ENCODE results near the gene BCAP29. TPM values are rescaled to one million over a fixed set of nuclear protein-coding genes. Genes with fewer than 3 reads are reported as not detected.

BCAP29 gene
- total and polyA plus RNA-seq, 9 of the 15 experiments (the other 6 are each of a cell fraction or from before 2014, with no cell fraction given): 63.4 to 137 (median 79.7) TPM

DNA sequence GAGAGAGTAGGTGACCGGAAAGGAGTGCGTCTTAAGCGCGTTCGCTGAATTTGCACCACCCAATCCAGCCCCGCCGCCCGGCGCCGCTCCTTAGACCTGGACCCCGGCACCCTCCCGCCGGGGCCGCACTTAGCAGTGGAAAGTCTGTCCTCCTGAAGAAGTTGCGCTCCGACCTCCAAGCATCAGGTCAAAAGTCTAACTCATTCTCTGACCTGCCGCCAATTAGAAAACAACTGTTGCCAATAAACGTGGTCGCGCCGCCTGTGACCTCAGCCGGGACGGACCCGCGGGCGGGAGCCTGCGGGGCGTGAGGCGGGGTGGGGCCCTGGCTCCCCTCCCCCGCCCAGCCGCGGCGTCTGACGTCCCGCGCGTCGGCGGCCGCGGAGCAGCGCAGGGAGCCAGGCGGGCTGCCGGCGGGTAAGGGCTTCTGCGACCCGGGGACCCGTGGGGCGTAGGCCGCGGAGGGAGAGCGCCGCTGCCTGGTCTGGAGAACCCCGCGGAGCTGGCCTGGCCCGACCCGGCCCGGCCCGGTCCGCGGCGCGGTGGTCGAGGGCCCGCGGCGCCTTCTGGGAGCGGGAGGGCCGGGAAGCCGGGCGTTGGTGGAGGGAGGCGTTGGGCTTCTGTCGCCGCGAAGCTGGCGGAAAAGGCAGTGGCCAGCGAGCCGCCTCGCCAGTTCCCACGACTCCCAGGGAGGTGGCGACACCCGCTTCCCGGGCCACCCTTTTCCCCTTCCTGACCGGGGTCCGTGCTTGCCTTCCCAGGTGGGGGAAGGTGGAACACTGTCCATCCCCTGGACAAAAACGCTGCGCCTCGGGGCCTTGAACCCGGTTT is at the start of gene BCAP29 (continued):
- TF ChIP-seq, protein P1, sequence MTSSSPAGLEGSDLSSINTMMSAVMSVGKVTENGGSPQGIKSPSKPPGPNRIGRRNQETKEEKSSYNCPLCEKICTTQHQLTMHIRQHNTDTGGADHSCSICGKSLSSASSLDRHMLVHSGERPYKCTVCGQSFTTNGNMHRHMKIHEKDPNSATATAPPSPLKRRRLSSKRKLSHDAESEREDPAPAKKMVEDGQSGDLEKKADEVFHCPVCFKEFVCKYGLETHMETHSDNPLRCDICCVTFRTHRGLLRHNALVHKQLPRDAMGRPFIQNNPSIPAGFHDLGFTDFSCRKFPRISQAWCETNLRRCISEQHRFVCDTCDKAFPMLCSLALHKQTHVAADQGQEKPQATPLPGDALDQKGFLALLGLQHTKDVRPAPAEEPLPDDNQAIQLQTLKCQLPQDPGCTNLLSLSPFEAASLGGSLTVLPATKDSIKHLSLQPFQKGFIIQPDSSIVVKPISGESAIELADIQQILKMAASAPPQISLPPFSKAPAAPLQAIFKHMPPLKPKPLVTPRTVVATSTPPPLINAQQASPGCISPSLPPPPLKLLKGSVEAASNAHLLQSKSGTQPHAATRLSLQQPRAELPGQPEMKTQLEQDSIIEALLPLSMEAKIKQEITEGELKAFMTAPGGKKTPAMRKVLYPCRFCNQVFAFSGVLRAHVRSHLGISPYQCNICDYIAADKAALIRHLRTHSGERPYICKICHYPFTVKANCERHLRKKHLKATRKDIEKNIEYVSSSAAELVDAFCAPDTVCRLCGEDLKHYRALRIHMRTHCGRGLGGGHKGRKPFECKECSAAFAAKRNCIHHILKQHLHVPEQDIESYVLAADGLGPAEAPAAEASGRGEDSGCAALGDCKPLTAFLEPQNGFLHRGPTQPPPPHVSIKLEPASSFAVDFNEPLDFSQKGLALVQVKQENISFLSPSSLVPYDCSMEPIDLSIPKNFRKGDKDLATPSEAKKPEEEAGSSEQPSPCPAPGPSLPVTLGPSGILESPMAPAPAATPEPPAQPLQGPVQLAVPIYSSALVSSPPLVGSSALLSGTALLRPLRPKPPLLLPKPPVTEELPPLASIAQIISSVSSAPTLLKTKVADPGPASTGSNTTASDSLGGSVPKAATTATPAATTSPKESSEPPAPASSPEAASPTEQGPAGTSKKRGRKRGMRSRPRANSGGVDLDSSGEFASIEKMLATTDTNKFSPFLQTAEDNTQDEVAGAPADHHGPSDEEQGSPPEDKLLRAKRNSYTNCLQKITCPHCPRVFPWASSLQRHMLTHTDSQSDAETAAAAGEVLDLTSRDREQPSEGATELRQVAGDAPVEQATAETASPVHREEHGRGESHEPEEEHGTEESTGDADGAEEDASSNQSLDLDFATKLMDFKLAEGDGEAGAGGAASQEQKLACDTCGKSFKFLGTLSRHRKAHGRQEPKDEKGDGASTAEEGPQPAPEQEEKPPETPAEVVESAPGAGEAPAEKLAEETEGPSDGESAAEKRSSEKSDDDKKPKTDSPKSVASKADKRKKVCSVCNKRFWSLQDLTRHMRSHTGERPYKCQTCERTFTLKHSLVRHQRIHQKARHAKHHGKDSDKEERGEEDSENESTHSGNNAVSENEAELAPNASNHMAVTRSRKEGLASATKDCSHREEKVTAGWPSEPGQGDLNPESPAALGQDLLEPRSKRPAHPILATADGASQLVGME (CRISPR knock-in tag; IDR thresholded peaks at IDR 0.05): 0 out of 2 replicates have a peak, but pooled peaks have one; percentile 58
- TF ChIP-seq PCBP1 (IDR thresholded peaks at IDR 0.05; ENCODE audit: low read depth, low read length, poor library complexity, severe bottlenecking) (peak; percentile 76), POLR2AphosphoS5 (IDR thresholded peaks at IDR 0.05; ENCODE audit: control insufficient read depth, insufficient read depth, low read depth, low read length) (peak; percentile 90), KLF6 (CRISPR knock-in tag; IDR thresholded peaks at IDR 0.05; ENCODE audit: borderline replicate concordance) (0 out of 2 replicates have a peak, but pooled peaks have one; percentile 74), SIN3A (IDR thresholded peaks at IDR 0.05; ENCODE audit: borderline replicate concordance in 2 of 2, control insufficient read depth in 1 of 2, low read depth in 2 of 2, low read length in 2 of 2) (peak; percentile 80 to 91; a peak in 3 of 4 replicates), YY1 (IDR thresholded peaks at IDR 0.05; ENCODE audit: borderline replicate concordance in 1 of 3, control insufficient read depth in 1 of 3, extremely low read depth in 1 of 3, insufficient read depth in 3 of 3, insufficient read length in 1 of 3, insufficient replicate concordance in 2 of 3, low read depth in 1 of 3, low read length in 2 of 3) (peak; percentile 21 to 68 (median 41)), ETV1 (tag; conservative IDR thresholded peaks at IDR 0.05; ENCODE audit: low read depth) (peak; percentile 51; the same call in 1 of the 2 replicates), DIDO1 (tag; IDR thresholded peaks at IDR 0.05; ENCODE audit: low read depth) (no peak), IFI16 (CRISPR knock-in tag; IDR thresholded peaks at IDR 0.05) (no peak), BDP1 (IDR thresholded peaks at IDR 0.05; ENCODE audit: insufficient read depth, insufficient read length) (no peak), PURB (CRISPR knock-in tag; IDR thresholded peaks at IDR 0.05; ENCODE audit: low read depth) (no peak), SMAD1 (IDR thresholded peaks at IDR 0.05; ENCODE audit: low read depth, low read length, partially characterized antibody) (peak; percentile 90)
- TF ChIP-seq, protein P2, sequence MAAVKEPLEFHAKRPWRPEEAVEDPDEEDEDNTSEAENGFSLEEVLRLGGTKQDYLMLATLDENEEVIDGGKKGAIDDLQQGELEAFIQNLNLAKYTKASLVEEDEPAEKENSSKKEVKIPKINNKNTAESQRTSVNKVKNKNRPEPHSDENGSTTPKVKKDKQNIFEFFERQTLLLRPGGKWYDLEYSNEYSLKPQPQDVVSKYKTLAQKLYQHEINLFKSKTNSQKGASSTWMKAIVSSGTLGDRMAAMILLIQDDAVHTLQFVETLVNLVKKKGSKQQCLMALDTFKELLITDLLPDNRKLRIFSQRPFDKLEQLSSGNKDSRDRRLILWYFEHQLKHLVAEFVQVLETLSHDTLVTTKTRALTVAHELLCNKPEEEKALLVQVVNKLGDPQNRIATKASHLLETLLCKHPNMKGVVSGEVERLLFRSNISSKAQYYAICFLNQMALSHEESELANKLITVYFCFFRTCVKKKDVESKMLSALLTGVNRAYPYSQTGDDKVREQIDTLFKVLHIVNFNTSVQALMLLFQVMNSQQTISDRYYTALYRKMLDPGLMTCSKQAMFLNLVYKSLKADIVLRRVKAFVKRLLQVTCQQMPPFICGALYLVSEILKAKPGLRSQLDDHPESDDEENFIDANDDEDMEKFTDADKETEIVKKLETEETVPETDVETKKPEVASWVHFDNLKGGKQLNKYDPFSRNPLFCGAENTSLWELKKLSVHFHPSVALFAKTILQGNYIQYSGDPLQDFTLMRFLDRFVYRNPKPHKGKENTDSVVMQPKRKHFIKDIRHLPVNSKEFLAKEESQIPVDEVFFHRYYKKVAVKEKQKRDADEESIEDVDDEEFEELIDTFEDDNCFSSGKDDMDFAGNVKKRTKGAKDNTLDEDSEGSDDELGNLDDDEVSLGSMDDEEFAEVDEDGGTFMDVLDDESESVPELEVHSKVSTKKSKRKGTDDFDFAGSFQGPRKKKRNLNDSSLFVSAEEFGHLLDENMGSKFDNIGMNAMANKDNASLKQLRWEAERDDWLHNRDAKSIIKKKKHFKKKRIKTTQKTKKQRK (IDR thresholded peaks at IDR 0.05; ENCODE audit: borderline replicate concordance, low read depth, low read length): no peak
